ENCODE results near the gene PCDHA9.

The PCDHA9 gene

GRCh38 chr5:140877262-140877581, 29.0 kb downstream of the PCDHA9 start:
- no peak for DNase-seq

- no peak for DNase-seq
Measured at GRCh38 chr5:140881889-140882590, 33.9 kb downstream of the PCDHA9 start, which contains the start of gene PCDHA13. Gene PCDHA13 (plus strand): TSS chr5:140882124. CDS start chr5:140882269, 145 bp downstream.

GRCh38 chr5:140882591-140882899, 34.4 kb downstream of the PCDHA9 start:
- DNase-seq = no peak

- no peak for DNase-seq
Measured at GRCh38 chr5:140883373-140883772, 35.2 kb downstream of the PCDHA9 start.

- DNase-seq = no peak
Measured at GRCh38 chr5:140883927-140884697, 35.9 kb downstream of the PCDHA9 start.
